Right lobe of liver (tissue), 4 donors: ENCODE results near the gene EYA4.
"Not testable (repeated sequence)": the region's sequence is repeated elsewhere in the genome, so short reads cannot be mapped to it uniquely, and the experiment has no call there.

Source experiments
- CTCF ChIP-seq, 4 donors: fragments of 200-600 bp in 3 of 4; fragments of 450-650 bp in 1 of 4; IDR thresholded peaks; one replicate each; pipeline versions ENCODE4 v1.5.1 to v1.8.0; 2016 to 2022; ENCODE audit warnings: antibody characterized with exemption in 4 of 4, mild to moderate bottlenecking in 2 of 4
- POLR2A ChIP-seq: fragments of 450-650 bp; IDR thresholded peaks from one replicate; pipeline ENCODE4 v1.6.1; 2017; ENCODE audit warnings: antibody characterized with exemption, mild to moderate bottlenecking
- donor health status: DM: no; HTN: no; CAD: no.
- donor health status: DM: no; HTN: no; CAD: no.
- donor health status: DM: no; HTN: yes; CAD: no.

DNA sequence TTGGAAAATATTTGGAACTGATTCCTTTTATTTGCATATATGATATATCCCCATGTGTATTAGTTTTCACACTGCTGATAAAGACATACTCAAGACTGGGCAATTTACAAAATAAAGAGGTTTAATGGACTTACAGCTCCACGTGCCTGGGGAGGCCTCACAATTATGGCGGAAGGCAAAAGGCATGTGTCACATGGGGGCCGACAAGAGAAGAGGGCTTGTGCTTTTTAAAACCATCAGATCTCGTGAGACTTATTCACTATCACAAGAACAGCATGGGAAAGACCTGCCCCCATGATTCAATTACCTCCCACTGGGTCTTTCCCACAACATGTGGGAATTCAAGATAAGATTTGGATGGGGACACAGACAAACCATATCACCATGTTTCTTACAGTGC is 156.4 kb downstream of the EYA4 start:
- TF ChIP-seq CTCF (IDR thresholded peaks at IDR 0.05); POLR2A: not testable (repeated sequence)
